Activated T-helper 17 cell treated with anti-CD3 and anti-CD28 coated beads, Interleukin-2, amount 50 U/mL, for 72 hours (primary cell): ENCODE data around the gene BOLA3. TPM values are rescaled to one million over a fixed set of nuclear protein-coding genes. Genes with fewer than 3 reads are reported as not detected.
"Not testable (repeated sequence)": the region's sequence is repeated elsewhere in the genome, so short reads cannot be mapped to it uniquely, and the experiment has no call there.

ENCODE experiments used
- ATAC-seq: fragments of 150-1000 bp; cut with Tn5 transposase; replicated peaks from 2 replicates; pipeline ENCODE4 v1.10.0; 2021; ENCODE audit warnings: mild to moderate bottlenecking, moderate library complexity
- H3K27ac Mint-ChIP-seq: one replicate; pipeline ENCODE4 v1.8.0; 2022; ENCODE audit warnings: mixed read lengths
- H3K27me3 Mint-ChIP-seq: one replicate; pipeline ENCODE4 v1.8.0; 2022; ENCODE audit warnings: mixed read lengths
- H3K36me3 Mint-ChIP-seq: one replicate; pipeline ENCODE4 v1.8.0; 2022; ENCODE audit warnings: low read depth, mild to moderate bottlenecking, mixed read lengths
- H3K4me1 Mint-ChIP-seq: one replicate; pipeline ENCODE4 v1.8.0; 2022; ENCODE audit warnings: mixed read lengths
- H3K4me3 Mint-ChIP-seq: one replicate; pipeline ENCODE4 v1.8.0; 2022; ENCODE audit warnings: mild to moderate bottlenecking, mixed read lengths
- H3K9me3 Mint-ChIP-seq: one replicate; pipeline ENCODE4 v1.8.0; 2022; ENCODE audit warnings: mixed read lengths
- total RNA-seq, 2 donors: library from RNA; stranded (reverse); gene quantifications; one replicate each; pipeline ENCODE4 v1.2.3, GENCODE V29; 2022

Gene BOLA3
- total RNA-seq, 2 donors from 2014 or later, result 35.7 to 51.7 TPM

- Mint-ChIP-seq H3K27me3 (no peaks in the 10 kb centered on the region), H3K27ac (no peak overlapping the region), H3K36me3 (peaks cover 82% of the 10 kb centered on the region), H3K4me3 (no peak overlapping the region), H3K4me1 (no peaks in the 10 kb centered on the region), H3K9me3 (no peaks in the 10 kb centered on the region)
- ATAC-seq, result no peak
Observed at GRCh38 chr2:74101574-74102300, 46.0 kb downstream of the BOLA3 start.

- Mint-ChIP-seq H3K4me3 (no peak overlapping the region), H3K36me3 (peaks cover 94% of the 10 kb centered on the region), H3K27me3 (no peaks in the 10 kb centered on the region), H3K27ac (no peak overlapping the region), H3K4me1 (no peaks in the 10 kb centered on the region), H3K9me3 (no peaks in the 10 kb centered on the region)
- peak; percentile 14 for ATAC-seq
Observed at GRCh38 chr2:74100254-74101216, 47.2 kb downstream of the BOLA3 start.

GRCh38 chr2:74099835-74100234 lies 47.9 kb downstream of the BOLA3 start:
- H3K4me1 Mint-ChIP-seq, result no peaks in the 10 kb centered on the region
- H3K27ac Mint-ChIP-seq, result no peak overlapping the region
- H3K4me3 Mint-ChIP-seq, result no peak overlapping the region
- H3K27me3 Mint-ChIP-seq, result no peaks in the 10 kb centered on the region
- H3K9me3 Mint-ChIP-seq, result no peaks in the 10 kb centered on the region
- peak; percentile 6 for ATAC-seq
- H3K36me3 Mint-ChIP-seq, result peaks cover 97% of the 10 kb centered on the region

GRCh38 chr2:74099271-74099670 lies 48.4 kb downstream of the BOLA3 start:
- Mint-ChIP-seq H3K4me1 (no peaks in the 10 kb centered on the region), H3K9me3 (no peaks in the 10 kb centered on the region), H3K36me3 (peaks cover 98% of the 10 kb centered on the region), H3K4me3 (no peak overlapping the region), H3K27me3 (no peaks in the 10 kb centered on the region), H3K27ac (no peak overlapping the region)
- ATAC-seq, result no peak

- H3K4me3 Mint-ChIP-seq, result no peak overlapping the region
- peak overlapping the region; percentile 6 for H3K27ac Mint-ChIP-seq
- no peaks in the 10 kb centered on the region for H3K9me3 Mint-ChIP-seq
- no peak for ATAC-seq
- no peaks in the 10 kb centered on the region for H3K4me1 Mint-ChIP-seq
- no peaks in the 10 kb centered on the region for H3K27me3 Mint-ChIP-seq
- H3K36me3 Mint-ChIP-seq, result peaks cover 100% of the 10 kb centered on the region
Observed at GRCh38 chr2:74097574-74097973, 50.1 kb downstream of the BOLA3 start.

- no peaks in the 10 kb centered on the region for H3K27me3 Mint-ChIP-seq
- H3K4me3 Mint-ChIP-seq, result no peak overlapping the region
- no peaks in the 10 kb centered on the region for H3K9me3 Mint-ChIP-seq
- H3K27ac Mint-ChIP-seq, result peak overlapping the region; percentile 15
- H3K36me3 Mint-ChIP-seq, result peaks cover 98% of the 10 kb centered on the region
- peaks cover 7% of the 10 kb centered on the region for H3K4me1 Mint-ChIP-seq
- no peak for ATAC-seq
Observed at GRCh38 chr2:74096052-74096451, 51.7 kb downstream of the BOLA3 start.

GRCh38 chr2:74095632-74096031 lies 52.1 kb downstream of the BOLA3 start:
- Mint-ChIP-seq H3K9me3 (no peaks in the 10 kb centered on the region), H3K4me1 (peaks cover 8% of the 10 kb centered on the region), H3K27ac (peak overlapping the region; percentile 15)

GRCh38 chr2:74094291-74094690 lies 53.4 kb downstream of the BOLA3 start:
- H3K4me1 Mint-ChIP-seq, result peaks cover 8% of the 10 kb centered on the region
- H3K9me3 Mint-ChIP-seq, result no peaks in the 10 kb centered on the region

More at GRCh38 chr2:74095632-74096031, 52.1 kb downstream of the BOLA3 start:
- H3K27me3 Mint-ChIP-seq, result no peaks in the 10 kb centered on the region
- no peak for ATAC-seq
- peaks cover 98% of the 10 kb centered on the region for H3K36me3 Mint-ChIP-seq
- no peak overlapping the region for H3K4me3 Mint-ChIP-seq

GRCh38 chr2:74093840-74094239 lies 53.9 kb downstream of the BOLA3 start:
- Mint-ChIP-seq H3K27ac (no peak overlapping the region), H3K4me3 (no peak overlapping the region), H3K36me3 (peaks cover 98% of the 10 kb centered on the region), H3K4me1 (peaks cover 12% of the 10 kb centered on the region), H3K9me3 (no peaks in the 10 kb centered on the region), H3K27me3 (no peaks in the 10 kb centered on the region)
- no peak for ATAC-seq

More at GRCh38 chr2:74094291-74094690, 53.4 kb downstream of the BOLA3 start:
- Mint-ChIP-seq H3K27me3 (no peaks in the 10 kb centered on the region), H3K4me3 (no peak overlapping the region), H3K36me3 (peaks cover 98% of the 10 kb centered on the region), H3K27ac (no peak overlapping the region)
- ATAC-seq, result no peak

- no peak overlapping the region for H3K27ac Mint-ChIP-seq
- H3K27me3 Mint-ChIP-seq, result no peaks in the 10 kb centered on the region
- no peak for ATAC-seq
- no peak overlapping the region for H3K4me3 Mint-ChIP-seq
- peaks cover 96% of the 10 kb centered on the region for H3K36me3 Mint-ChIP-seq
- H3K4me1 Mint-ChIP-seq, result peaks cover 13% of the 10 kb centered on the region
- no peaks in the 10 kb centered on the region for H3K9me3 Mint-ChIP-seq
Observed at GRCh38 chr2:74093426-74093825, 54.3 kb downstream of the BOLA3 start.

GRCh38 chr2:74092275-74092674 lies 55.4 kb downstream of the BOLA3 start:
- ATAC-seq, result no peak
- H3K36me3 Mint-ChIP-seq, result peaks cover 96% of the 10 kb centered on the region
- H3K27ac Mint-ChIP-seq, result no peak overlapping the region
- no peaks in the 10 kb centered on the region for H3K27me3 Mint-ChIP-seq
- H3K9me3 Mint-ChIP-seq, result no peaks in the 10 kb centered on the region
- no peak overlapping the region for H3K4me3 Mint-ChIP-seq
- peaks cover 13% of the 10 kb centered on the region for H3K4me1 Mint-ChIP-seq

- Mint-ChIP-seq H3K4me1 (peaks cover 18% of the 10 kb centered on the region), H3K9me3 (no peaks in the 10 kb centered on the region), H3K36me3 (peaks cover 96% of the 10 kb centered on the region), H3K4me3 (no peak overlapping the region), H3K27me3 (no peaks in the 10 kb centered on the region), H3K27ac (peak overlapping the region; percentile 67)
- ATAC-seq, result no peak
Observed at GRCh38 chr2:74091391-74091790, 56.3 kb downstream of the BOLA3 start.

- Mint-ChIP-seq H3K4me3 (no peak overlapping the region), H3K9me3 (no peaks in the 10 kb centered on the region), H3K36me3 (peaks cover 96% of the 10 kb centered on the region), H3K27me3 (no peaks in the 10 kb centered on the region), H3K4me1 (peaks cover 18% of the 10 kb centered on the region), H3K27ac (no peak overlapping the region)
- no peak for ATAC-seq
Observed at GRCh38 chr2:74089816-74090745, 57.6 kb downstream of the BOLA3 start.

GRCh38 chr2:74088676-74089075 lies 59.0 kb downstream of the BOLA3 start:
- not testable (repeated sequence) for H3K9me3 Mint-ChIP-seq, ATAC-seq, H3K27ac Mint-ChIP-seq, H3K4me3 Mint-ChIP-seq, H3K27me3 Mint-ChIP-seq
- Mint-ChIP-seq H3K36me3 (peaks cover 96% of the 10 kb centered on the region), H3K4me1 (peaks cover 18% of the 10 kb centered on the region)
